HEK293 (cell line): ENCODE measurements around the gene TST.

ENCODE experiments used
- BCL6B ChIP-seq: fragments of 450-650 bp; formaldehyde crosslinking; IDR thresholded peaks from 2 replicates; pipeline ENCODE4 v1.5.1; 2017; ENCODE audit warnings: missing biosample characterization, missing genetic modification characterization
- ZBTB1 ChIP-seq: fragments of 450-650 bp; formaldehyde crosslinking; IDR thresholded peaks from 2 replicates; pipeline ENCODE4 v1.5.1; 2016; ENCODE audit warnings: missing biosample characterization, missing genetic modification characterization
- ZFP37 ChIP-seq: fragments of 450-650 bp; formaldehyde crosslinking; IDR thresholded peaks from 2 replicates; pipeline ENCODE4 v1.5.1; 2016; ENCODE audit warnings: missing biosample characterization, missing genetic modification characterization
- ZNF121 ChIP-seq: fragments of 450-650 bp; formaldehyde crosslinking; IDR thresholded peaks from 2 replicates; pipeline ENCODE4 v1.5.1; 2016; ENCODE audit warnings: missing biosample characterization, missing genetic modification characterization
- ZNF488 ChIP-seq: fragments of 450-650 bp; formaldehyde crosslinking; IDR thresholded peaks from 2 replicates; pipeline ENCODE4 v1.5.1; 2016; ENCODE audit warnings: missing biosample characterization, missing genetic modification characterization

- TF ChIP-seq ZFP37 (tag by site-specific recombination) (no peak), ZBTB1 (tag by site-specific recombination) (no peak), BCL6B (tag by site-specific recombination) (no peak), ZNF488 (tag by site-specific recombination) (no peak), ZNF121 (no peak)
Measured at GRCh38 chr22:37010976-37011375, 8.3 kb downstream of the TST start.
